SK-N-SH (cell line): ENCODE measurements around the gene PALM. TPM values are rescaled to one million over a fixed set of nuclear protein-coding genes. Genes with fewer than 3 reads are reported as not detected.

Source experiments
- CTCF ChIA-PET: fragments of 300-600, 350-600 bp; formaldehyde crosslinking; extraction: SDS; loops from one replicate; lab custom pipeline; 2021; lab: Yijun Ruan, JAX
- POLR2A ChIA-PET: fragments of 350-600 bp; sonication (Branson Sonifier 250); formaldehyde crosslinking; extraction: SDS; loops from one replicate; lab custom pipeline; 2020; ENCODE audit warnings: antibody characterized with exemption, inconsistent platforms; lab: Yijun Ruan, JAX
- DNase-seq: peaks from one replicate; pipeline ENCODE4 v3.0.0; 2012
- H2AFZ ChIP-seq: fragments of 200-600 bp; sonication (generic); 2 replicates; pipeline ENCODE4 v1.8.1; 2016; ENCODE audit warnings: antibody characterized with exemption, mild to moderate bottlenecking, low read depth
- H3F3A ChIP-seq: fragments of 200-600 bp; sonication (generic); replicated peaks from 2 replicates; pipeline ENCODE3; 2016; ENCODE audit warnings: antibody characterized with exemption, mild to moderate bottlenecking; ENCODE audit not compliant: insufficient read depth
- H3K27ac ChIP-seq, 2 experiments: fragments of 200-500 bp in 1 of 2; fragments of 200-600 bp in 1 of 2; sonication (Bioruptor generic) in 1 of 2; sonication (generic), shearing (Covaris generic) in 1 of 2; 2 replicates each; pipeline versions ENCODE4 v1.5.1 to v1.6.1; 2014 to 2016; ENCODE audit warnings: low read depth in 2 of 2, inconsistent platforms in 1 of 2, low read length in 1 of 2, mild to moderate bottlenecking in 1 of 2, mixed read lengths in 1 of 2
- H3K27me3 ChIP-seq: fragments of 200-600 bp; sonication (generic), shearing (Covaris generic); 2 replicates; pipeline ENCODE4 v1.6.1; 2016; ENCODE audit warnings: mixed run types; ENCODE audit not compliant: insufficient read depth
- H3K36me3 ChIP-seq, 2 experiments: fragments of 200-500 bp in 1 of 2; fragments of 200-600 bp in 1 of 2; sonication (Bioruptor generic) in 1 of 2; sonication (generic) in 1 of 2; replicated peaks in 1 of 2; 2 replicates each; pipeline versions ENCODE3 to v1.5.1; 2014 to 2016; ENCODE audit warnings: low read length in 1 of 2, mild to moderate bottlenecking in 1 of 2; ENCODE audit not compliant: insufficient read depth in 2 of 2, control insufficient read depth in 1 of 2
- H3K4me1 ChIP-seq, 2 experiments: fragments of 200-500 bp in 1 of 2; fragments of 200-600 bp in 1 of 2; sonication (Bioruptor generic) in 1 of 2; sonication (generic), shearing (Covaris generic) in 1 of 2; 2 replicates each; pipeline versions ENCODE4 v1.5.1 to v1.6.1; 2014 to 2016; ENCODE audit warnings: low read depth in 1 of 2, low read length in 1 of 2, mixed run types in 1 of 2; ENCODE audit not compliant: insufficient read depth in 2 of 2, control insufficient read depth in 1 of 2
- H3K4me2 ChIP-seq: fragments of 200-600 bp; sonication (generic), shearing (Covaris generic); 2 replicates; pipeline ENCODE4 v1.6.1; 2017; ENCODE audit warnings: mixed run types
- H3K4me3 ChIP-seq, 2 experiments: fragments of 200-500 bp in 1 of 2; fragments of 200-600 bp in 1 of 2; sonication (Bioruptor generic) in 1 of 2; sonication (generic), shearing (Covaris generic) in 1 of 2; 2 replicates each; pipeline versions ENCODE4 v1.5.1 to v1.8.1; 2014 to 2016; ENCODE audit warnings: low read depth in 2 of 2, inconsistent platforms in 1 of 2, low read length in 1 of 2, mild to moderate bottlenecking in 1 of 2, mixed read lengths in 1 of 2, moderate library complexity in 1 of 2
- H3K79me2 ChIP-seq: fragments of 200-600 bp; sonication (generic); 2 replicates; pipeline ENCODE4 v1.8.1; 2017; ENCODE audit warnings: mild to moderate bottlenecking; ENCODE audit not compliant: insufficient read depth
- H3K9ac ChIP-seq: fragments of 200-600 bp; sonication (generic); 2 replicates; pipeline ENCODE4 v1.6.1; 2017; ENCODE audit warnings: mixed run types
- H3K9me2 ChIP-seq: fragments of 200-600 bp; sonication (generic); 2 replicates; pipeline ENCODE4 v1.6.1; 2017; ENCODE audit warnings: mixed run types
- H3K9me3 ChIP-seq: fragments of 200-600 bp; sonication (generic); 2 replicates; pipeline ENCODE4 v1.6.1; 2017; ENCODE audit warnings: mixed run types, mild to moderate bottlenecking, moderate library complexity
- H4K20me1 ChIP-seq: fragments of 200-600 bp; sonication (generic); 2 replicates; pipeline ENCODE4 v1.6.1; 2017; ENCODE audit warnings: mild to moderate bottlenecking, mixed run types; ENCODE audit not compliant: insufficient read depth
- CHD2 ChIP-seq: fragments of 150-350 bp; IDR thresholded peaks from 2 replicates; pipeline ENCODE4 v1.6.1; 2018; ENCODE audit warnings: low read length; ENCODE audit not compliant: partially characterized antibody
- ELF1 ChIP-seq: IDR thresholded peaks from 2 replicates; pipeline ENCODE4 v1.4.0; 2012
- GABPA ChIP-seq: IDR thresholded peaks from 2 replicates; pipeline ENCODE4 v1.4.0; 2012; ENCODE audit warnings: low read depth, mild to moderate bottlenecking
- IRF3 ChIP-seq: fragments of 150-350 bp; IDR thresholded peaks from 2 replicates; pipeline ENCODE4 v1.6.1; 2016; ENCODE audit warnings: mild to moderate bottlenecking, low read depth, low read length
- MXI1 ChIP-seq: IDR thresholded peaks from 2 replicates; pipeline ENCODE4 v1.6.1; 2012; ENCODE audit warnings: mild to moderate bottlenecking, low read depth, low read length, improper control_type of control experiment
- NFIC ChIP-seq: IDR thresholded peaks from 2 replicates; pipeline ENCODE4 v1.4.0; 2012; ENCODE audit warnings: borderline replicate concordance
- NRF1 ChIP-seq: IDR thresholded peaks from 2 replicates; pipeline ENCODE4 v1.6.1; 2012; ENCODE audit warnings: low read depth, mild to moderate bottlenecking, low read length
- SIN3A ChIP-seq: IDR thresholded peaks from 2 replicates; pipeline ENCODE4 v1.6.1; 2012; ENCODE audit warnings: low read depth, mild to moderate bottlenecking, low read length, moderate library complexity, borderline replicate concordance
- TAF1 ChIP-seq: IDR thresholded peaks from 2 replicates; pipeline ENCODE4 v1.6.1; 2012; ENCODE audit warnings: low read depth, mild to moderate bottlenecking, low read length, moderate library complexity, borderline replicate concordance
- TCF12 ChIP-seq: IDR thresholded peaks from 2 replicates; pipeline ENCODE4 v1.4.0; 2012
- TEAD4 ChIP-seq: IDR thresholded peaks from 2 replicates; pipeline ENCODE4 v1.4.0; 2012; ENCODE audit warnings: mild to moderate bottlenecking, borderline replicate concordance; ENCODE audit not compliant: insufficient read depth
- YY1 ChIP-seq: IDR thresholded peaks from 2 replicates; pipeline ENCODE4 v1.4.0; 2012; ENCODE audit warnings: low read depth, mild to moderate bottlenecking
- WGBS: methylation state at CpG from one replicate; pipeline ENCODE4 v1.1.6; 2017; ENCODE audit warnings: low lambda C conversion rate; 5-methylcytosine and 5-hydroxymethylcytosine counted together
- polyA plus RNA-seq, 3 experiments: library from polyadenylated mRNA; depleted of rRNA; stranded (reverse); fragments of >200 nt; gene quantifications; 2 replicates each; pipeline ENCODE4 v1.2.3, GENCODE V29; 2012
- TF ChIP-seq, protein P1 (sequence below): fragments of 200-600 bp; sonication (generic); IDR thresholded peaks from 2 replicates; pipeline ENCODE4 v1.6.1; 2017; ENCODE audit warnings: antibody characterized with exemption, mild to moderate bottlenecking, moderate library complexity
- TF ChIP-seq, protein P2 (sequence below): IDR thresholded peaks from 2 replicates; pipeline ENCODE4 v1.6.1; 2012; ENCODE audit warnings: mild to moderate bottlenecking, low read depth, low read length, moderate library complexity

Gene PALM
- polyA plus RNA-seq, 1 of the 3 experiments (the other 2 are of a cell fraction) = 15.6 TPM

DNA sequence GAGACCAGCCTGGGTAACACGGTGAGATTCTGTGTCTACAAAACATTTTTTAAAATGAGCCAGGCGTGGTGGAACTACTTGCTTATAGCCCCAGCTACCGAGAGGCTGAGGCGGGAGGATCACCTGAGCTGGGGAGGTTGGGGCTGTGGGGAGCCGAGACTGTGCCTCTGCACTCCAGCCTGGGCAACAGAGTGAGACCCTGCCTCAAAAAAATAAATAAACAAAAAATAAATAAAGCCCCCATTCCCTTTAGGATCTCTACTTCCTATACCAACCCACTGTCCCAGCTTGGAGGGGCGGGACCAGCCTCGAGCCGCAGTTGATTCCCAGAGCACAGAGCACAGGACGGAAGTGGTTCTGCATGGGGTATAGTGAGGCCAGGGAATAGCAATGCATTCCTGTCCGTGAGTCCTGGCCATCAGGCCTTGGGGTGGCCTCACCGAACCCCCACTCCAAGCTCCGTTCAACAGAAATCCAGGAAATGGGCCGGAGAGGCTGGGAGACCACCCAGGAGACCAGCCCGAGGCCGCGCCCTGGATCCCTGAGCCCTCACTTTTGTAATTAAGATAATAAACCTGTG lies 83.7 kb downstream of the PALM start:
- Histone ChIP-seq H3K4me2 (no peak overlapping the region), H3K36me3 (no peaks in the 10 kb centered on the region), H3K4me1 (peaks cover 0 to 20% of the 10 kb centered on the region in 2 experiments; a peak in 1 of 4 replicates), H3K9ac (no peak overlapping the region), H3K27ac (no peak overlapping the region), H3K9me2 (no peaks in the 10 kb centered on the region), H3K9me3 (no peaks in the 10 kb centered on the region), H4K20me1 (no peaks in the 10 kb centered on the region), H3K4me3 (no peak overlapping the region), H3F3A (peaks cover 4% of the 10 kb centered on the region), H2AFZ (no peak overlapping the region), H3K79me2 (no peaks in the 10 kb centered on the region), H3K27me3 (no peaks in the 10 kb centered on the region)
- TF ChIP-seq NFIC (no peak), MXI1 (no peak), SIN3A (no peak), TCF12 (no peak), TAF1 (no peak), NRF1 (no peak), CHD2 (no peak), TEAD4 (no peak), YY1 (no peak), GABPA (no peak), IRF3 (no peak), ELF1 (no peak)
- TF ChIP-seq, protein P1, sequence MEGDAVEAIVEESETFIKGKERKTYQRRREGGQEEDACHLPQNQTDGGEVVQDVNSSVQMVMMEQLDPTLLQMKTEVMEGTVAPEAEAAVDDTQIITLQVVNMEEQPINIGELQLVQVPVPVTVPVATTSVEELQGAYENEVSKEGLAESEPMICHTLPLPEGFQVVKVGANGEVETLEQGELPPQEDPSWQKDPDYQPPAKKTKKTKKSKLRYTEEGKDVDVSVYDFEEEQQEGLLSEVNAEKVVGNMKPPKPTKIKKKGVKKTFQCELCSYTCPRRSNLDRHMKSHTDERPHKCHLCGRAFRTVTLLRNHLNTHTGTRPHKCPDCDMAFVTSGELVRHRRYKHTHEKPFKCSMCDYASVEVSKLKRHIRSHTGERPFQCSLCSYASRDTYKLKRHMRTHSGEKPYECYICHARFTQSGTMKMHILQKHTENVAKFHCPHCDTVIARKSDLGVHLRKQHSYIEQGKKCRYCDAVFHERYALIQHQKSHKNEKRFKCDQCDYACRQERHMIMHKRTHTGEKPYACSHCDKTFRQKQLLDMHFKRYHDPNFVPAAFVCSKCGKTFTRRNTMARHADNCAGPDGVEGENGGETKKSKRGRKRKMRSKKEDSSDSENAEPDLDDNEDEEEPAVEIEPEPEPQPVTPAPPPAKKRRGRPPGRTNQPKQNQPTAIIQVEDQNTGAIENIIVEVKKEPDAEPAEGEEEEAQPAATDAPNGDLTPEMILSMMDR = no peak
- TF ChIP-seq, protein P2, sequence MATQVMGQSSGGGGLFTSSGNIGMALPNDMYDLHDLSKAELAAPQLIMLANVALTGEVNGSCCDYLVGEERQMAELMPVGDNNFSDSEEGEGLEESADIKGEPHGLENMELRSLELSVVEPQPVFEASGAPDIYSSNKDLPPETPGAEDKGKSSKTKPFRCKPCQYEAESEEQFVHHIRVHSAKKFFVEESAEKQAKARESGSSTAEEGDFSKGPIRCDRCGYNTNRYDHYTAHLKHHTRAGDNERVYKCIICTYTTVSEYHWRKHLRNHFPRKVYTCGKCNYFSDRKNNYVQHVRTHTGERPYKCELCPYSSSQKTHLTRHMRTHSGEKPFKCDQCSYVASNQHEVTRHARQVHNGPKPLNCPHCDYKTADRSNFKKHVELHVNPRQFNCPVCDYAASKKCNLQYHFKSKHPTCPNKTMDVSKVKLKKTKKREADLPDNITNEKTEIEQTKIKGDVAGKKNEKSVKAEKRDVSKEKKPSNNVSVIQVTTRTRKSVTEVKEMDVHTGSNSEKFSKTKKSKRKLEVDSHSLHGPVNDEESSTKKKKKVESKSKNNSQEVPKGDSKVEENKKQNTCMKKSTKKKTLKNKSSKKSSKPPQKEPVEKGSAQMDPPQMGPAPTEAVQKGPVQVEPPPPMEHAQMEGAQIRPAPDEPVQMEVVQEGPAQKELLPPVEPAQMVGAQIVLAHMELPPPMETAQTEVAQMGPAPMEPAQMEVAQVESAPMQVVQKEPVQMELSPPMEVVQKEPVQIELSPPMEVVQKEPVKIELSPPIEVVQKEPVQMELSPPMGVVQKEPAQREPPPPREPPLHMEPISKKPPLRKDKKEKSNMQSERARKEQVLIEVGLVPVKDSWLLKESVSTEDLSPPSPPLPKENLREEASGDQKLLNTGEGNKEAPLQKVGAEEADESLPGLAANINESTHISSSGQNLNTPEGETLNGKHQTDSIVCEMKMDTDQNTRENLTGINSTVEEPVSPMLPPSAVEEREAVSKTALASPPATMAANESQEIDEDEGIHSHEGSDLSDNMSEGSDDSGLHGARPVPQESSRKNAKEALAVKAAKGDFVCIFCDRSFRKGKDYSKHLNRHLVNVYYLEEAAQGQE = no peak
- no peak for DNase-seq
- 87% methylated on average over 16 of the region's 16 CpGs for WGBS
- CTCF ChIA-PET = interaction anchor here (0.7 to 1.7 kb wide), 5 partner anchors 23 to 191 kb away, joined by 3 to 5 read pairs (median 3); partner anchors contain the start of genes CFD and WDR18
- POLR2A ChIA-PET = interaction anchor here (0.6 kb wide), 1 partner anchor 11 kb away, joined by 3 read pairs; no protein-coding TSS in a partner anchor
